Fibroblast of skin of right biceps (primary cell): ENCODE results near the gene FRMPD2.

ENCODE experiments used
- DNase-seq: peaks from one replicate; pipeline ENCODE4 v3.0.0-alpha.2; 2013

FRMPD2 gene

DNA sequence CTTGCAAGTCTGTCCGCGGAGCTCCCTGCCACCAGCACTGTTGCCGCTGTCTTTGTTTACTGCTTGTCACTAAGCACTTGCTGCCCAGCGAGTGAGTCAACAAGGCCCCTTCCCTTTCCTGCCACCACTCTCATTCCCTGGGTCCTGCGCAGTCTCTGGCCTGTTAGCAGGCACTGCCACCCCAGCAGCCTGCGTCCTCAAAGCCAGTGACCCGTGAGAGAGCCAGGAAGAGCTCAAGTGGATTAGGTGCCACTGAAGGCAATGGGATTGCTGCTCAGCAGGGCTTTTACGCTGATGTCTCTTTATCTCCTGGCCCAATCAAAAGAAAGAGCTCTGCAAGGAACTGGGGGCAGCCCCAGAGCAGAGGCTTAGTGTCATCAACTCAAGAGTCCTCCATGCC is at the start of gene FRMPD2:
Gene FRMPD2, minus strand, starts transcription at position 61 of the 400 bp plus-strand sequence. CDS start 129 bp downstream, outside the sequence.
- no peak for DNase-seq

- no peak for DNase-seq
Observed at GRCh38 chr10:48322017-48322416, 47.5 kb upstream of the FRMPD2 start.

GRCh38 chr10:48317321-48317990 is 43.0 kb upstream of the FRMPD2 start:
- no peak for DNase-seq

- DNase-seq: no peak
Observed at GRCh38 chr10:48316236-48316635, 41.7 kb upstream of the FRMPD2 start.

- no peak for DNase-seq
Observed at GRCh38 chr10:48314107-48314506, 39.6 kb upstream of the FRMPD2 start.

GRCh38 chr10:48309711-48310226 is 35.3 kb upstream of the FRMPD2 start:
- DNase-seq: peak; percentile 80

- DNase-seq: no peak
Observed at GRCh38 chr10:48307711-48308018, 33.2 kb upstream of the FRMPD2 start.

GRCh38 chr10:48306870-48307710 is 32.6 kb upstream of the FRMPD2 start:
- DNase-seq: peak; percentile 53

DNA sequence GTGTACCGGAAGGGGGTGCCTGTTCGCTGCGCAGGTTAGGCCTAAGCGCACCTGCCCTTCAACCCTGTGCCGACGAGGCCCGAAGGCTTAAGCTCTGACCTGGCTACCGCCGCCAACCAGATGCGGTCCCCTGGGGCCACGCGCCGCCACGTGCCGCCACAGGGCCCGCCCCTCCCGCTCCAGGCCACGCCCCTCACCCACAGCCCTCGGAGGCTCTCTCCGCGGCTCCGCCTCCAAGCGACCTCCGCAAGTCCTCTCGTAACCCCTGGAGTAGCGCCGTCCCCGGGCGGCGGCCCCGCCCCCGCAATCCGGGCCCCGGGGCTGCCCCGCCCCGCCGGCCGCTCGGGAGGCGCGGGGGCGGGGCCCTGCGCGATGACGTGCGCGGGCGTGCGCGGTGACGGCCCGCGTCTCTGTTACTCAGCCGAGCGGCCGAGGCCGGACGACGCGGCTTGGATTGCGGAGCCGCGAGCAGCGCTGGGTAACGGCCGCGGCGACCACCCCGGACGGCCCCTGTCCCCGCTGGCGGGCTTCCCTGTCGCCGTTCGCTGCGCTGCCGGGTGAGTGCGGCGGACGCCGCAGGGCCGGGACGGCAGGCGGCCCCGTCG is 31.9 kb upstream of the FRMPD2 start, which contains the start of gene MAPK8:
Gene MAPK8, plus strand, starts transcription at position 413 of the 605 bp plus-strand sequence. CDS start 94,984 bp downstream, outside the sequence.
- peak; percentile 87 for DNase-seq

GRCh38 chr10:48305905-48306264 is 31.4 kb upstream of the FRMPD2 start:
- DNase-seq: no peak

DNA sequence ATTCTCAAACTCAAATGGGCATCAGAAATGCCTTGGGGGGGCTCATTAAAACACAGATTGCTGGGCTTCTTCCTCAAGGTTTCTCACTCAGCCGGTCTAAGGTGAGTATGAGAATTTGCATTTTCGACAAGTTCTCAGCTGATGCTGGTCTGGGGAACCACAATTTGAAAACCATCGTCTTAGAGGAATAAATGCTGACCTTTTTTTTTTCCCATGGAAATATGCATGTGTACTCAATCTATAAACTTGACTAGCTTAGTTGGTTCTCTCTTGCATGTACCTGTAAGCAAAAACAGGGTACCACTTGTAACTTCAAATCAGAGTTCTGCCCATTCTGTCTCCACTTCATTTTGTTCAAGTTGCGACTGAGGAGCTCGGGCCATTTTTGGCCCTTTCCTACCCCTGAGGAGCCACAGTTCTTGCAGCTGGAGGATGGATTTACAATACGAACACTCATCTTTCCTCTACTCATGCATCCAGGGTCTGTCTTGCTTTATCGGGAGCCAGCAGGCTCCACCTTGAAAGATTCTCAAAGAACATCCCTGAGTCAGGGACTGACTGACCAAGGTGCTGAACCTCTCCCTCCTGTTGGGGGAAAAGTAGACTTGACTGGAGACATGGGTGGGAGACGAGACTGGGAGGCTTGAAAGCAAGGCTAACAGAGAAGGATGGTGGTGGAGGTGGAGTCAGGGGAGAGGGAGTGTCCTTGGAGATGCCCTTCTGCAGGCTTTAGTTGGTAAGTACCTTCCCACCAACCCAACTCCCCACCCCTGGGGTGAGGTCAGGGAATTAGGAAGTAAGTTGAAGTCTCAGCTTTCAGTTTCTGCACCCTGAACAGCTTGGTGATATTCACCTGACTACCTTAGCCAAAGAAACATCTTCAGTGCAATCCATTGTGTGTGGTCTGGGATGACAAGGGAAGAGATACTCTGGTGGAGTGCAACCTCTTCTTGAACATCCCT is 28.3 kb upstream of the FRMPD2 start:
- no peak for DNase-seq

DNA sequence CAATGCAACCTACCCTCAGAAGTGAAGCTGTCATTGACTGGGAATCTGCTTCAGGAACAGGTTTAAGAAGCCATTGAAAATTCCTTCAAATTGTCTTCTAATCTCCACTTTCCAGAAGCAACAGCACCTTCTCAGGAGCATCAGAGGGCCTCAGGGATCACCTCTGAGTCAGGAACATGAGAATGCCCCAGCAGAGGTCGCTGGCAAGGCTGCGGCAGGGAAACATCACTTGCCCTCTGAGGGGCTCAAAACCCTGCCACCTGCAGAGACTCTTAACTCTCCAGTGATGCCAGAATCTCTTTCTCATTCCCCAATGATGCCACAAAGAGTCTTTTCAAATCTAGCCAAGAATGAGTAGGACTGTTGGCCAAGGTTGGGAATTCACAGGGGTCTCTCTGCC is 26.1 kb upstream of the FRMPD2 start:
- no peak for DNase-seq

DNA sequence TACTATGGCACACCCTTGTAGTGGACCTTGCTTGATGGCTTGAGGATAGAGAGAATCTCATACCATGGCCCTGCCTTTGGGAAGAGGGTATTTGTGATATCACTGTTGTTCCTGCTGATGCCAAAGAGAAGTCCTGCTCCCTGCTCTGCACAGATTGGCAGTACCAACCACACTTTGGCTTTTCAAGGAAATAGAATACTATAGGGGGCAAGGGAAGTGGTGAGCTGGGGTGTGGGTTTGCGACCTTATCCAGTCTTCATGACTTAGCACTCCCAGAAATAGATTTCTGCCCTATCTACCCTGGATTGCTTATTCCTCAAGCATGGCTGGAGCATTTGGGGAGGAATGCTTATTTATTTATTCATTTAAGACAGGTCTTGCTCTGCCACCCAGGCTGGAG is 25.2 kb upstream of the FRMPD2 start:
- DNase-seq: no peak

GRCh38 chr10:48299066-48299465 is 24.6 kb upstream of the FRMPD2 start:
- DNase-seq: no peak

- no peak for DNase-seq
Observed at GRCh38 chr10:48296576-48297098, 22.1 kb upstream of the FRMPD2 start.

DNA sequence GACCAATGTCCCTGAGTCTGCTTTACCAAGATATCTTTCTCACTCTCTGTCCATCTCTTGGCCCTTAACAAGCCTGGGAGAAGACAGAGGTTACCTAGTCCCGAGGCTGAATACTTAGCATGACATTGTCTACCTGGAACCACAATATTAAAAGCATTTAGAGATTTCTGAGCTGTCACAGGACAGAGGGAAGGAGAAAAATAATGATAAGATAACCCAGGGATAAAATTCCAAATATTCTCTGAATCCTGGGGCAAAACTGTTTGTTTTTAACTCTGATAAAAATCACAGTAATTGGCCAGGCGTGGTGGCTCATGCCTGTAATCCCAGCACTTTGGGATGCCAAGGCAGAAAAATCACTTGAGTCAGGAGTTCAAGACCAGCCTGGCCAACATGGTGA is 19.9 kb upstream of the FRMPD2 start:
- DNase-seq: no peak

DNA sequence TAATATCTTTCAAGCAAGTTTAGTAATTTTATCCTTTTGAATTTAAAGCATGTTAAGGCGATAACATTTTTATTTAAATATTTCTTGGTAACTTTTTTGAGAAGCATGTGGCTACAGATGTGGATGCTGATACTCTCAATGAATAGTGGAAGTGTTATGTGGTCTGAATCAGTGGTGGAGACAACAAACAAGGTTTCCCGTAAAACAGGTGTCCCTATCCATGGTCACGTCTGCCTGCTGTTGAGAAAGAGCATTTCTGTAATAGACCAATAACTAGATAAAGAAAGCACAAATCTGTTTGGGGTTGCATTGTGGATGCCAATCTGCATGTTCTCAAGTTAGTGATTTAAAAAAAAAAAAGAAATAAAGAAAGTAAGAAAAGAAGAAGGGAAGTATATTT is 18.1 kb upstream of the FRMPD2 start:
- no peak for DNase-seq

GRCh38 chr10:48291190-48291589 is 16.7 kb upstream of the FRMPD2 start:
- DNase-seq: no peak

- DNase-seq: no peak
Observed at GRCh38 chr10:48290286-48290685, 15.8 kb upstream of the FRMPD2 start.

- peak; percentile 45 for DNase-seq
Observed at GRCh38 chr10:48289501-48290238, 15.2 kb upstream of the FRMPD2 start.

DNA sequence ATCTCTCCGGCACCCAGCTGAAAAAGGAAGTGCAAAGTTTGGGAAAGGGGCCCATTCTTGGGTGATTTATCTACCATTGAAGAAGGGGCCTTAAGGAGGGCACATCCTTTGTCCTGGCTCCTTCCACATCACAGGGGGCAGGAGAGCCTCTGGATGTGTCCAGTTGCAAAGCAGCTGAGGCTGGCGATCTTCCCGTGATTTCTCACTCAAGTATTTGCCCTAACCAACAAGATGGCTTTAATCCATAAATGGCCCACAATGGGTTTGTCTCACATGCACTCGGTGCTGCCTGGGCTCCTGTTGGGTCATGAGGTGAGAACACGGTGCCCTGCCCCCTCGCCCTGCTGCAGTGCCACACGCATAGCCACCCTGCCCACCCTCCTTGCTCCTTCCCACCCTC is 14.2 kb upstream of the FRMPD2 start:
- DNase-seq: no peak
